A673 (cell line): Measurements from ENCODE around the gene ITPKB.

Source experiments
- CTCF ChIP-seq: fragments of 300-800, 200-600 bp; sonication (generic); conservative IDR thresholded peaks from 2 replicates; pipeline ENCODE4 v1.5.1; 2017; ENCODE audit warnings: low read depth, mild to moderate bottlenecking, antibody characterized with exemption, low read length, moderate library complexity, mixed read lengths
- EZH2 ChIP-seq: fragments of 200-600 bp; sonication (generic); IDR thresholded peaks from 2 replicates; pipeline ENCODE4 v1.6.1; 2017; ENCODE audit warnings: borderline replicate concordance, low read depth, mild to moderate bottlenecking, mixed read lengths, antibody characterized with exemption, low read length; ENCODE audit not compliant: poor library complexity, severe bottlenecking

GRCh38 chr1:226700861-226701260, 38.2 kb downstream of the ITPKB start:
- TF ChIP-seq CTCF (no peak), EZH2 (no peak)
